Measurements from ENCODE around the gene BNC2.

The BNC2 gene

GRCh38 chr9:16551692-16552091 lies 318.8 kb downstream of the BNC2 start:
- Mint-ChIP-seq H3K36me3 (ENCODE audit: low read depth) (no peaks in the 10 kb centered on the region), H3K4me3 (no peak overlapping the region), H3K9me3 (no peaks in the 10 kb centered on the region), H3K27ac (no peak overlapping the region), H3K27me3 (ENCODE audit: low read depth, poor library complexity) (peaks cover 3% of the 10 kb centered on the region), H3K4me1 (peaks cover 26% of the 10 kb centered on the region)
- TF ChIP-seq CTCF (IDR thresholded peaks at IDR 0.05): no peak
- DNase-seq: no peak

GRCh38 chr9:16545639-16546038 lies 324.8 kb downstream of the BNC2 start:
- peaks cover 25% of the 10 kb centered on the region for H3K4me1 Mint-ChIP-seq
- no peaks in the 10 kb centered on the region for H3K9me3 Mint-ChIP-seq
- H3K4me3 Mint-ChIP-seq: no peak overlapping the region

GRCh38 chr9:16544842-16545241 lies 325.6 kb downstream of the BNC2 start:
- TF ChIP-seq CTCF (IDR thresholded peaks at IDR 0.05): no peak
- Mint-ChIP-seq H3K27me3 (ENCODE audit: low read depth, poor library complexity) (no peaks in the 10 kb centered on the region), H3K27ac (no peak overlapping the region), H3K36me3 (ENCODE audit: low read depth) (no peaks in the 10 kb centered on the region), H3K4me3 (no peak overlapping the region), H3K9me3 (no peaks in the 10 kb centered on the region), H3K4me1 (peaks cover 27% of the 10 kb centered on the region)
- DNase-seq: no peak

More at GRCh38 chr9:16545639-16546038, 324.8 kb downstream of the BNC2 start:
- TF ChIP-seq CTCF (IDR thresholded peaks at IDR 0.05): no peak
- H3K27ac Mint-ChIP-seq: no peak overlapping the region
- no peaks in the 10 kb centered on the region for H3K27me3 Mint-ChIP-seq (ENCODE audit: low read depth, poor library complexity)
- no peak for DNase-seq
- H3K36me3 Mint-ChIP-seq (ENCODE audit: low read depth): no peaks in the 10 kb centered on the region

GRCh38 chr9:16543686-16544085 lies 326.8 kb downstream of the BNC2 start:
- no peak overlapping the region for H3K4me3 Mint-ChIP-seq
- no peaks in the 10 kb centered on the region for H3K9me3 Mint-ChIP-seq
- no peaks in the 10 kb centered on the region for H3K27me3 Mint-ChIP-seq (ENCODE audit: low read depth, poor library complexity)
- no peak for DNase-seq
- H3K36me3 Mint-ChIP-seq (ENCODE audit: low read depth): no peaks in the 10 kb centered on the region
- no peak overlapping the region for H3K27ac Mint-ChIP-seq
- H3K4me1 Mint-ChIP-seq: peaks cover 27% of the 10 kb centered on the region
- TF ChIP-seq CTCF (IDR thresholded peaks at IDR 0.05): no peak

GRCh38 chr9:16543225-16543624 lies 327.2 kb downstream of the BNC2 start:
- DNase-seq: no peak
- H3K36me3 Mint-ChIP-seq (ENCODE audit: low read depth): no peaks in the 10 kb centered on the region
- no peak overlapping the region for H3K27ac Mint-ChIP-seq
- H3K4me3 Mint-ChIP-seq: no peak overlapping the region
- H3K9me3 Mint-ChIP-seq: no peaks in the 10 kb centered on the region
- H3K27me3 Mint-ChIP-seq (ENCODE audit: low read depth, poor library complexity): no peaks in the 10 kb centered on the region
- peaks cover 27% of the 10 kb centered on the region for H3K4me1 Mint-ChIP-seq
- no peak for TF ChIP-seq CTCF (IDR thresholded peaks at IDR 0.05)

- no peak for DNase-seq
- Mint-ChIP-seq H3K4me1 (peaks cover 27% of the 10 kb centered on the region), H3K27ac (no peak overlapping the region), H3K9me3 (no peaks in the 10 kb centered on the region), H3K36me3 (ENCODE audit: low read depth) (no peaks in the 10 kb centered on the region), H3K4me3 (no peak overlapping the region), H3K27me3 (ENCODE audit: low read depth, poor library complexity) (no peaks in the 10 kb centered on the region)
- no peak for TF ChIP-seq CTCF (IDR thresholded peaks at IDR 0.05)
Observed at GRCh38 chr9:16542290-16542689, 328.2 kb downstream of the BNC2 start.
